ENCODE results near the gene PAM. TPM values are rescaled to one million over a fixed set of nuclear protein-coding genes. Genes with fewer than 3 reads are reported as not detected.
A peak's percentile ranks its signal among the peaks of the same experiment; 100 is the strongest.

The PAM gene
- total RNA-seq, 1 donor = 266 TPM

GRCh38 chr5:102858808-102859207 is 103.7 kb downstream of the PAM start:
- peak; percentile 31 for DNase-seq (ENCODE audit: low read depth)
- TF ChIP-seq CTCF (IDR thresholded peaks at IDR 0.05; ENCODE audit: insufficient read depth, low read depth, low read length) = no peak
- H3K4me3 ChIP-seq (ENCODE audit: low read depth, low read length) = no peak overlapping the region

- no peak overlapping the region for H3K4me3 ChIP-seq (ENCODE audit: low read depth, low read length)
- no peak for TF ChIP-seq CTCF (IDR thresholded peaks at IDR 0.05; ENCODE audit: insufficient read depth, low read depth, low read length)
- no peak for DNase-seq (ENCODE audit: low read depth)
These were observed 104.9 kb downstream of the PAM start for GRCh38 chr5:102860035-102860434.

- no peak for DNase-seq (ENCODE audit: low read depth)
- TF ChIP-seq CTCF (IDR thresholded peaks at IDR 0.05; ENCODE audit: insufficient read depth, low read depth, low read length) = no peak
- no peak overlapping the region for H3K4me3 ChIP-seq (ENCODE audit: low read depth, low read length)
These were observed 108.0 kb downstream of the PAM start for GRCh38 chr5:102863058-102863457.

GRCh38 chr5:102863764-102864560 is 108.9 kb downstream of the PAM start:
- TF ChIP-seq CTCF (IDR thresholded peaks at IDR 0.05; ENCODE audit: insufficient read depth, low read depth, low read length) = no peak
- peak; percentile 51 for DNase-seq (ENCODE audit: low read depth)
- H3K4me3 ChIP-seq (ENCODE audit: low read depth, low read length) = no peak overlapping the region

- H3K4me3 ChIP-seq (ENCODE audit: low read depth, low read length) = peak overlapping the region; percentile 71
- DNase-seq (ENCODE audit: low read depth) = peak; percentile 31
- no peak for TF ChIP-seq CTCF (IDR thresholded peaks at IDR 0.05; ENCODE audit: insufficient read depth, low read depth, low read length)
These were observed 110.0 kb downstream of the PAM start for GRCh38 chr5:102865171-102865509.

GRCh38 chr5:102865510-102866236 is 110.6 kb downstream of the PAM start:
- H3K4me3 ChIP-seq (ENCODE audit: low read depth, low read length) = peak overlapping the region; percentile 71
- peak; percentile 68 for DNase-seq (ENCODE audit: low read depth)

More at GRCh38 chr5:102865510-102866236, 110.6 kb downstream of the PAM start:
- TF ChIP-seq CTCF (IDR thresholded peaks at IDR 0.05; ENCODE audit: insufficient read depth, low read depth, low read length) = no peak
